ENCODE data around the gene MRPS31. TPM values are rescaled to one million over a fixed set of nuclear protein-coding genes. Genes with fewer than 3 reads are reported as not detected.
A peak's percentile ranks its signal among the peaks of the same experiment; 100 is the strongest.
"Not testable (repeated sequence)": the region's sequence is repeated elsewhere in the genome, so short reads cannot be mapped to it uniquely, and the experiment has no call there.

Gene MRPS31
- total RNA-seq, 2 experiments from 2014 or later: 27.0 to 60.2 TPM

- Histone ChIP-seq H3K4me2 (ENCODE audit: low read length) (no peak overlapping the region), H3K9me3 (ENCODE audit: low read length) (no peaks in the 10 kb centered on the region), H3K4me1 (ENCODE audit: insufficient read depth, low read length, poor library complexity, severe bottlenecking) (no peaks in the 10 kb centered on the region), H3K27ac (ENCODE audit: low read depth, low read length, poor library complexity, severe bottlenecking) (no peak overlapping the region), H2AFZ (ENCODE audit: low read length) (no peak overlapping the region), H3K79me2 (ENCODE audit: insufficient read depth, low read depth, low read length) (no peaks in the 10 kb centered on the region), H3K9me2 (ENCODE audit: insufficient read depth, low read length) (no peaks in the 10 kb centered on the region), H4K20me1 (ENCODE audit: insufficient read depth, low read length) (no peaks in the 10 kb centered on the region), H3K36me3 (ENCODE audit: insufficient read depth, low read length) (peaks cover 42% of the 10 kb centered on the region), H3K4me3 (ENCODE audit: low read depth, low read length, poor library complexity, severe bottlenecking) (no peak overlapping the region)
- CTCF ChIA-PET (ENCODE audit: unreplicated experiment): no interaction called here
- BruUV-seq (replicated peaks): no TSS peak
- no peak for DNase-seq (ENCODE audit: low spot score)
- POLR2A ChIA-PET: no interaction called here
- intact Hi-C loops (cut with micrococcal nuclease; ENCODE audit: unreplicated experiment): no loop called here
- TF ChIP-seq, protein P1, sequence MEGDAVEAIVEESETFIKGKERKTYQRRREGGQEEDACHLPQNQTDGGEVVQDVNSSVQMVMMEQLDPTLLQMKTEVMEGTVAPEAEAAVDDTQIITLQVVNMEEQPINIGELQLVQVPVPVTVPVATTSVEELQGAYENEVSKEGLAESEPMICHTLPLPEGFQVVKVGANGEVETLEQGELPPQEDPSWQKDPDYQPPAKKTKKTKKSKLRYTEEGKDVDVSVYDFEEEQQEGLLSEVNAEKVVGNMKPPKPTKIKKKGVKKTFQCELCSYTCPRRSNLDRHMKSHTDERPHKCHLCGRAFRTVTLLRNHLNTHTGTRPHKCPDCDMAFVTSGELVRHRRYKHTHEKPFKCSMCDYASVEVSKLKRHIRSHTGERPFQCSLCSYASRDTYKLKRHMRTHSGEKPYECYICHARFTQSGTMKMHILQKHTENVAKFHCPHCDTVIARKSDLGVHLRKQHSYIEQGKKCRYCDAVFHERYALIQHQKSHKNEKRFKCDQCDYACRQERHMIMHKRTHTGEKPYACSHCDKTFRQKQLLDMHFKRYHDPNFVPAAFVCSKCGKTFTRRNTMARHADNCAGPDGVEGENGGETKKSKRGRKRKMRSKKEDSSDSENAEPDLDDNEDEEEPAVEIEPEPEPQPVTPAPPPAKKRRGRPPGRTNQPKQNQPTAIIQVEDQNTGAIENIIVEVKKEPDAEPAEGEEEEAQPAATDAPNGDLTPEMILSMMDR (conservative IDR thresholded peaks at IDR 0.05; ENCODE audit: low read length): no peak
- no peak for TF ChIP-seq EZH2phosphoT487 (IDR thresholded peaks at IDR 0.05; ENCODE audit: borderline replicate concordance, low read depth, low read length)
Observed at GRCh38 chr13:40728595-40728994, 42.4 kb downstream of the MRPS31 start.

DNA sequence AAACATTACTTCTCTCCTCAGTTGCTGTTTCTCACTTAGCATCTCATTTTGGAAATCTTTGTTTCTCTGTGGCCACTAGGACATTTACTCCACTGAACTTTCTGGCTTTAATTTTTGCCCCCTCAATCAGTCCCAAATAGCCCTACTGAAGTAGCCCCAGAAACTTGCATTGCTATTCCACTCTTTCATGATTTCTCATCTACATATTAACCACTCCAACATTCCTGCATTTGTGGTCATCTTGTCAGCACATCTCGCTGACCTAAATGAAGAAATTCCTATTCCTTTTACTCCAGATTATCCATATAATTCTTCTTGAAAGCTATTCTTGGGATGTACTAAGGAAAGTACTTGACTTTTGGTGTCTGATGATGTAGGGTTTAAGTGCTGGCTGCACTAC, 56.6 kb downstream of the MRPS31 start:
- intact Hi-C loops (cut with micrococcal nuclease; ENCODE audit: unreplicated experiment); H3K4me2 ChIP-seq (ENCODE audit: low read length); H4K20me1 ChIP-seq (ENCODE audit: insufficient read depth, low read length); H3K9me3 ChIP-seq (ENCODE audit: low read length); H2AFZ ChIP-seq (ENCODE audit: low read length); H3K4me3 ChIP-seq (ENCODE audit: low read depth, low read length, poor library complexity, severe bottlenecking); POLR2A ChIA-PET; H3K9me2 ChIP-seq (ENCODE audit: insufficient read depth, low read length); H3K27ac ChIP-seq (ENCODE audit: low read depth, low read length, poor library complexity, severe bottlenecking); H3K79me2 ChIP-seq (ENCODE audit: insufficient read depth, low read depth, low read length); BruUV-seq (replicated peaks); CTCF ChIA-PET (ENCODE audit: unreplicated experiment); DNase-seq (ENCODE audit: low spot score); H3K4me1 ChIP-seq (ENCODE audit: insufficient read depth, low read length, poor library complexity, severe bottlenecking): not testable (repeated sequence)
- peaks cover 56% of the 10 kb centered on the region for H3K36me3 ChIP-seq (ENCODE audit: insufficient read depth, low read length)

- TF ChIP-seq, protein P1 (conservative IDR thresholded peaks at IDR 0.05; ENCODE audit: low read length): no peak
- TF ChIP-seq EZH2phosphoT487 (IDR thresholded peaks at IDR 0.05; ENCODE audit: borderline replicate concordance, low read depth, low read length): no peak
- H3K4me2 ChIP-seq (ENCODE audit: low read length): peak overlapping the region; percentile 38
- no peaks in the 10 kb centered on the region for H3K9me2 ChIP-seq (ENCODE audit: insufficient read depth, low read length)
- H3K9me3 ChIP-seq (ENCODE audit: low read length): peaks cover 3% of the 10 kb centered on the region; the same call in 1 of the 2 replicates
- no peaks in the 10 kb centered on the region for H4K20me1 ChIP-seq (ENCODE audit: insufficient read depth, low read length)
- H2AFZ ChIP-seq (ENCODE audit: low read length): no peak overlapping the region
- peak overlapping the region; percentile 54 for H3K27ac ChIP-seq (ENCODE audit: low read depth, low read length, poor library complexity, severe bottlenecking)
- no peak overlapping the region for H3K4me3 ChIP-seq (ENCODE audit: low read depth, low read length, poor library complexity, severe bottlenecking)
- POLR2A ChIA-PET: interaction anchor here (0.5 to 1.6 kb wide), 3 partner anchors 9 to 22 kb away, joined by 3 to 5 read pairs (median 3); no protein-coding TSS in a partner anchor
- CTCF ChIA-PET (ENCODE audit: unreplicated experiment): no interaction called here
- DNase-seq (ENCODE audit: low spot score): peak; percentile 60
- no peaks in the 10 kb centered on the region; the same call in 1 of the 2 replicates for H3K36me3 ChIP-seq (ENCODE audit: insufficient read depth, low read length)
- intact Hi-C loops (cut with micrococcal nuclease; ENCODE audit: unreplicated experiment): loop anchor here (10.0 kb wide), 1 partner anchor 1672 kb away; the partner anchor contains the start of genes NHLRC3 and PROSER1
- no TSS peak for BruUV-seq (replicated peaks)
- peaks cover 20% of the 10 kb centered on the region for H3K4me1 ChIP-seq (ENCODE audit: insufficient read depth, low read length, poor library complexity, severe bottlenecking)
- H3K79me2 ChIP-seq (ENCODE audit: insufficient read depth, low read depth, low read length): no peaks in the 10 kb centered on the region
Observed at GRCh38 chr13:40706439-40706838, 64.6 kb downstream of the MRPS31 start.

Measured in OCI-LY7 (cell line).